Vein endothelial cell (primary cell): ENCODE results near the gene RPL23. TPM values are rescaled to one million over a fixed set of nuclear protein-coding genes. Genes with fewer than 3 reads are reported as not detected.

Source experiments
- small RNA-seq: library from RNA; depleted of rRNA; stranded (forward); fragments of <200 nt; gene quantifications from one replicate; pipeline ENCODE3, GENCODE V24; 2012
- total RNA-seq: library from RNA; depleted of rRNA; stranded (reverse); fragments of >200 nt; gene quantifications from 2 replicates; pipeline ENCODE4 v1.2.3, GENCODE V29; 2012

Gene RPL23
- 975 and 1,055 TPM in 2 replicates for total RNA-seq

GRCh38 chr17:38853292-38854219 is at the start of gene RPL23:
Gene RPL23 (minus strand): TSS chr17:38853721. CDS start chr17:38853710, 11 bp downstream.

GRCh38 chr17:38869526-38870258 is 16.2 kb upstream of the RPL23 start, which contains the start of gene LASP1:
Gene LASP1 (plus strand): TSS chr17:38870058. CDS start chr17:38870190, 132 bp downstream.

GRCh38 chr17:38824899-38825761 is 28.4 kb downstream of the RPL23 start, which contains the start of gene CWC25:
Gene CWC25 (minus strand): TSS chr17:38825321. CDS start chr17:38825183, 138 bp downstream.

GRCh38 chr17:38799501-38800236 is 53.9 kb downstream of the RPL23 start, which contains the start of gene PIP4K2B:
Gene PIP4K2B (minus strand): TSS chr17:38799556. CDS start chr17:38799424, 132 bp downstream.

Small RNA genes within 50 kb of the gene (small RNA-seq; reads per million reads assigned to genes)
- gene MIR4727 (not detected), gene SNORA21 (not detected), gene SNORA21B (not detected)

Other genes starting within 250 kb of the RPL23 start
- under 0.01 TPM in 2 replicates for gene SRCIN1, start 247.8 kb downstream of the RPL23 start, total RNA-seq
- 2.4 and 3.3 TPM in 2 replicates for gene EPOP, start 178.8 kb downstream of the RPL23 start, total RNA-seq
- 42.7 and 50.3 TPM in 2 replicates for gene MLLT6, start 148.4 kb downstream of the RPL23 start, total RNA-seq
- gene CISD3, start 123.4 kb downstream of the RPL23 start, total RNA-seq = 3.9 and 4.2 TPM in 2 replicates
- 5.8 and 8.8 TPM in 2 replicates for gene PCGF2, start 105.4 kb downstream of the RPL23 start, total RNA-seq
- 358 and 363 TPM in 2 replicates for gene PSMB3, start 101.0 kb downstream of the RPL23 start, total RNA-seq
- 52.1 and 60.1 TPM in 2 replicates for gene PIP4K2B, start 54.2 kb downstream of the RPL23 start, total RNA-seq
- gene CWC25, start 28.4 kb downstream of the RPL23 start, total RNA-seq = 10.9 and 13.7 TPM in 2 replicates
- gene LASP1, start 16.3 kb upstream of the RPL23 start, total RNA-seq = 237 and 292 TPM in 2 replicates
- not detected in 2 replicates for gene FBXO47, start 113.7 kb upstream of the RPL23 start, total RNA-seq